Measurements from ENCODE around the gene PADI1. TPM values are rescaled to one million over a fixed set of nuclear protein-coding genes. Genes with fewer than 3 reads are reported as not detected.

The PADI1 gene
- total RNA-seq, 2 donors from 2014 or later = not detected

DNA sequence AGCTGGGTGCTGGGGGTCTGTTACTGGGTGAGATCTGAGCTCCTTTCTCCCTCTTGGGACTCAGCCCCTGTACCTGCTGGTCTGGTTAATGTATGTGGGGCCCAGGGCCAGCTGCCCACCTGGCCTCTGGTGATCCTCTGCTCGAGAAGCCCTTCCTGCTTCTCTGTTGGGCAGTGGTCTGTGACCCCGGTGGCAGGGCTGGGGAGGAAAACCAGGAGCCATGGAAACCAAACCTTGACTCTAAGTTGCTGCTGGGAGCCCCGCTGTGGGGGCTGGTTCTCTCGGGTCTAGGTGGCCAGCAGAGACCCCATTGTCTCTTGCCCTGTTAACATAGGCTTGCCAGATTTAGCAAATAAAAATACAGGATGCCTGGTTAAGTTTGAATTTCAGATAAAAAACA, 1.3 kb downstream of the PADI1 start:
- H3K9me3 ChIP-seq = no peaks in the 10 kb centered on the region
- H3K4me1 ChIP-seq = no peaks in the 10 kb centered on the region
- H3K4me3 ChIP-seq = no peak overlapping the region
- intact Hi-C loops (cut with DNase I) = no loop called here
- no peaks in the 10 kb centered on the region for H3K36me3 ChIP-seq (replicated peaks in 1 of 2; ENCODE audit: insufficient read depth in 1 of 2, low read depth in 2 of 2)
- DNase-seq = no peak
- H3K27me3 ChIP-seq = no peaks in the 10 kb centered on the region
- ATAC-seq = no peak
- H3K27ac ChIP-seq = no peak overlapping the region
- 57 to 73% methylated on average over 3 to 4 of the region's 4 CpGs for WGBS, 2 donors
- TF ChIP-seq, protein P1, sequence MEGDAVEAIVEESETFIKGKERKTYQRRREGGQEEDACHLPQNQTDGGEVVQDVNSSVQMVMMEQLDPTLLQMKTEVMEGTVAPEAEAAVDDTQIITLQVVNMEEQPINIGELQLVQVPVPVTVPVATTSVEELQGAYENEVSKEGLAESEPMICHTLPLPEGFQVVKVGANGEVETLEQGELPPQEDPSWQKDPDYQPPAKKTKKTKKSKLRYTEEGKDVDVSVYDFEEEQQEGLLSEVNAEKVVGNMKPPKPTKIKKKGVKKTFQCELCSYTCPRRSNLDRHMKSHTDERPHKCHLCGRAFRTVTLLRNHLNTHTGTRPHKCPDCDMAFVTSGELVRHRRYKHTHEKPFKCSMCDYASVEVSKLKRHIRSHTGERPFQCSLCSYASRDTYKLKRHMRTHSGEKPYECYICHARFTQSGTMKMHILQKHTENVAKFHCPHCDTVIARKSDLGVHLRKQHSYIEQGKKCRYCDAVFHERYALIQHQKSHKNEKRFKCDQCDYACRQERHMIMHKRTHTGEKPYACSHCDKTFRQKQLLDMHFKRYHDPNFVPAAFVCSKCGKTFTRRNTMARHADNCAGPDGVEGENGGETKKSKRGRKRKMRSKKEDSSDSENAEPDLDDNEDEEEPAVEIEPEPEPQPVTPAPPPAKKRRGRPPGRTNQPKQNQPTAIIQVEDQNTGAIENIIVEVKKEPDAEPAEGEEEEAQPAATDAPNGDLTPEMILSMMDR (IDR thresholded peaks at IDR 0.05) = no peak
- no peak for TF ChIP-seq POLR2A (IDR thresholded peaks at IDR 0.05)

DNA sequence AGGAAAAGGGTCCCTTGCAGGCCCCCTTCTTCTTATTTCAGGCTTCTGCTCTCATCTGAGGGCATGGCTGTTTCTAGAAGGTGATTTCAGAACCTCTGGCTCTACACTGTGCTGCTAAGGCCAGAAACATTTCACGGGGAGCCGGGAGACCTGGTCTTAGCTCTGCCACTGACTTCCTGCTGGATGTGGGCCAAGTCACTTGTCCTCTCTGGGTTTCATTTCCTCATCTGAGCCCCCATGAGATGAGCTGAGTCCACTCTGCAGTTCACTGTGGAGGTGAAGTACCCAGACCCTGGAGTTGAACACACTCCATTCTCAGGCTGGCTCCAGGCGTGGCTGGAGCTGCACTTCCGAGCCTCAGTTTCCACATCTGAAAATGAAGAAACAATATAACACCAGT, 2.1 kb downstream of the PADI1 start:
- no peaks in the 10 kb centered on the region for H3K9me3 ChIP-seq
- 0 to 46% methylated on average over 2 to 4 of the region's 4 CpGs for WGBS, 2 donors

DNA sequence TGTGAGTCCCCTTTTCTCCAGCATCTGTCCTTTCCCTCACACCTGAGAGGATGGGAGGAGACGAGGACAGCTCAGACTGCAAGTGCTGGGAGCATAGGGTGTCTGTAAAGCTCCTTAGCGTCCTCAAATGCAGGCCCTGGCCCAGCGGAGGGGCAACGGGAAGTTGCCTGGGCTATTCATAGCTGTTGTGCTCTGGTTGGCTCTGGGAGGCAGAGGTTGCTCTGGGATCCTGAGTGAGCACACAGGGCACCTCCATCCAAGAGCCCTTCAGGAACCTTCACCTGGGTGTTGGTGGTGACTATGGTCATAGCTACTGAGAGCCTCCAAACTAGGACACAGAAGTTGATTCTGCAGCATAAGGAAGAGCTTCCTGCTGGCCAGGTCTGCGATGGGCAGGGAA, 2.6 kb downstream of the PADI1 start:
- DNase-seq (peak in 1 of 4 donors; percentile 18), ATAC-seq (no peak)
- Histone ChIP-seq H3K27me3 (no peaks in the 10 kb centered on the region), H3K36me3 (replicated peaks in 1 of 2; ENCODE audit: insufficient read depth in 1 of 2, low read depth in 2 of 2) (no peaks in the 10 kb centered on the region), H3K27ac (no peak overlapping the region), H3K4me1 (peaks cover 8% of the 10 kb centered on the region), H3K4me3 (no peak overlapping the region), H3K9me3 (no peaks in the 10 kb centered on the region)
- WGBS, 2 donors = 57 to 59% methylated on average over 5 of the region's 5 CpGs
- no peak for TF ChIP-seq POLR2A (IDR thresholded peaks at IDR 0.05)
- TF ChIP-seq, protein P1 (IDR thresholded peaks at IDR 0.05) = no peak
- intact Hi-C loops (cut with DNase I) = no loop called here

More for the DNA sequence above, 2.1 kb downstream of the PADI1 start:
- Histone ChIP-seq H3K4me3 (no peak overlapping the region), H3K36me3 (replicated peaks in 1 of 2; ENCODE audit: insufficient read depth in 1 of 2, low read depth in 2 of 2) (no peaks in the 10 kb centered on the region), H3K4me1 (peaks cover 3% of the 10 kb centered on the region), H3K27me3 (no peaks in the 10 kb centered on the region), H3K27ac (peak overlapping the region in 1 of 4 donors; percentile 39)
- peak; percentile 21 for ATAC-seq
- TF ChIP-seq POLR2A (IDR thresholded peaks at IDR 0.05) = no peak
- TF ChIP-seq, protein P1 (IDR thresholded peaks at IDR 0.05) = no peak
- intact Hi-C loops (cut with DNase I) = no loop called here
- DNase-seq = peak; percentile 21 to 81 (median 54)

DNA sequence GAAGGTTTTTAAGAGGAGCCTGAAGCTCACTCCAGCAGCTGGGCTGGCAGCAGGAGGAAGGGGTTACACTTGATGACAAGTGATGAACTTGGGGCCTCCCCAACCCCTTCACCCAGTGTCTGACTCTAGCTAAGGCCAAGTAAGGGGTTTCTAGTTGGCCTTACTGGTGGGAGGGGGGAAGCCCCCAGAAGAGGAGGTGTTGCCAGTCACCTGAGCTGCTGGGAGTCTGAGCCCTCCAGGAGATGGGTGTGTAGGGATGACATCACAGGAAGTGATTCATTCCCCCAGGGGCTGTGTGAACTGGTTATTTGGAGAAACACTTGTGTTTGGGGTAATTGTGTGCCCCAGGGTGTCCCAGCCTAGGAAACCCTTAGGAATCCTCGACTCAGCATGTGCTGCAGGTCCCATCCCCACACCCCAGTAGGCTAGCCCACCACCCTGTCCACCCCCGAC, 3.1 kb downstream of the PADI1 start:
- intact Hi-C loops (cut with DNase I) = no loop called here
- no peak for DNase-seq
- 58 to 69% methylated on average over 2 of the region's 2 CpGs for WGBS, 2 donors

DNA sequence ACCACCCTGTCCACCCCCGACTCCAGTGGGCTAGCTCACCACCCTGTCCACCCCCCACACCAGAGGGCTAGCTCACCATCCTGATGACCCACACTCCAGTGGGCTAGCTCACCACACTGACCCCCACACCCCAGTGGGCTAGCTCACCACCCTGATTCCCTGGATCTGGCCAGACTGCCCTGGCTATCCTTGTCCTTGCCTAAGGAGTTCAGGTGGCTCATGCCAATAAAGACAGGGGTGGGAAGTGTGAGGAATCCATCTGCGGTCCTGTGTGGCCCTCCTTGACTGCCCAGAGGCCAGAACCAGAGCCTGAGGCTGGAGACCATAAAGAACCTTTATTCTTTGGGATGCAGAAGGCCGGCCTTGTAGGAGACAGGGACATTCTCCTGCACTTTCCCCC, 3.6 kb downstream of the PADI1 start:
- intact Hi-C loops (cut with DNase I) = no loop called here
- 60 to 81% methylated on average over 2 of the region's 3 CpGs for WGBS, 2 donors
- H3K4me3 ChIP-seq = no peak overlapping the region
- TF ChIP-seq POLR2A (IDR thresholded peaks at IDR 0.05) = no peak
- TF ChIP-seq, protein P1 (IDR thresholded peaks at IDR 0.05) = no peak
- ATAC-seq = no peak
- H3K9me3 ChIP-seq = no peaks in the 10 kb centered on the region
- H3K27me3 ChIP-seq = no peaks in the 10 kb centered on the region
- DNase-seq = no peak
- H3K36me3 ChIP-seq (replicated peaks in 1 of 2; ENCODE audit: insufficient read depth in 1 of 2, low read depth in 2 of 2) = no peaks in the 10 kb centered on the region
- H3K27ac ChIP-seq = no peak overlapping the region
- H3K4me1 ChIP-seq = peaks cover 12% of the 10 kb centered on the region

More for the DNA sequence above, 3.1 kb downstream of the PADI1 start:
- Histone ChIP-seq H3K27ac (no peak overlapping the region), H3K9me3 (no peaks in the 10 kb centered on the region), H3K4me3 (no peak overlapping the region), H3K36me3 (replicated peaks in 1 of 2; ENCODE audit: insufficient read depth in 1 of 2, low read depth in 2 of 2) (no peaks in the 10 kb centered on the region), H3K4me1 (peaks cover 12% of the 10 kb centered on the region), H3K27me3 (no peaks in the 10 kb centered on the region)
- ATAC-seq = no peak
- no peak for TF ChIP-seq POLR2A (IDR thresholded peaks at IDR 0.05)
- TF ChIP-seq, protein P1 (IDR thresholded peaks at IDR 0.05) = no peak

Measured in body of pancreas (tissue), 4 donors.